K562 (cell line): ENCODE measurements around the gene ABCG2. TPM values are rescaled to one million over a fixed set of nuclear protein-coding genes. Genes with fewer than 3 reads are reported as not detected.

Source experiments
- ATAC-seq: fragments of 200-7000 bp; cut with Tn5 transposase; 3 replicates; pipeline ENCODE4 v1.9.1; 2020; ENCODE audit warnings: moderate library complexity
- BruUV-seq: library from RNA; stranded (reverse); fragments of 400-500 nt; replicated peaks from 2 replicates; lab custom pipeline; 2021; lab: Mats Ljungman, UMichigan
- CTCF ChIA-PET: fragments of 300-600 bp; formaldehyde crosslinking; extraction: SDS; loops from one replicate; lab custom pipeline; 2021; ENCODE audit warnings: low intra/inter-chr PET ratio; lab: Yijun Ruan, JAX
- POLR2A ChIA-PET: fragments of 300-600, 350-650 bp; sonication (Branson Sonifier 250); formaldehyde crosslinking; extraction: SDS; loops from one replicate; lab custom pipeline; 2021; ENCODE audit warnings: antibody characterized with exemption, inconsistent platforms; lab: Yijun Ruan, JAX
- DNase-seq, 4 experiments: peaks; one replicate each; pipeline versions ENCODE4 v3.0.0 to v3.0.0-alpha.2; 2011 to 2018; ENCODE audit warnings: low spot score in 3 of 4, mixed read lengths in 3 of 4; ENCODE audit errors: extremely low read depth in 1 of 4
- FAIRE-seq: peaks from 2 replicates; lab custom pipeline; 2011; peaks lifted over from hg19 to GRCh38; lab: Jason Lieb, UNC
- H2AFZ ChIP-seq: 2 replicates; pipeline ENCODE4 v1.6.0; 2011; ENCODE audit warnings: low read depth, low read length, control low read depth, inconsistent platforms
- H3K27ac ChIP-seq: fragments of 200-600 bp; 3 replicates; pipeline ENCODE4 v1.8.0; 2011; ENCODE audit warnings: low read depth, mild to moderate bottlenecking, control low read depth, inconsistent platforms, low read length, moderate library complexity, mixed read lengths; ENCODE audit errors: extremely low read depth
- H3K27me3 ChIP-seq, 2 experiments: fragments of 300-600 bp in 1 of 2; 2 replicates in 1 of 2; 3 replicates in 1 of 2; pipeline versions ENCODE4 v1.6.0 to v1.8.0; 2011; ENCODE audit warnings: inconsistent platforms in 2 of 2, low read length in 2 of 2, mild to moderate bottlenecking in 1 of 2, mixed read lengths in 1 of 2, moderate library complexity in 1 of 2; ENCODE audit not compliant: control insufficient read depth in 2 of 2, insufficient read depth in 2 of 2
- H3K36me3 ChIP-seq: fragments of 300-600 bp; 3 replicates; pipeline ENCODE4 v1.8.0; 2011; ENCODE audit warnings: mild to moderate bottlenecking, low read length, inconsistent platforms; ENCODE audit not compliant: control insufficient read depth, insufficient read depth
- H3K4me1 ChIP-seq, 2 experiments: fragments of 200-600 bp in 1 of 2; replicated peaks in 1 of 2; 2 replicates in 1 of 2; 3 replicates in 1 of 2; pipeline versions ENCODE4 v1.5.1 to v1.8.0; 2011; ENCODE audit warnings: inconsistent platforms in 2 of 2, low read length in 2 of 2, mild to moderate bottlenecking in 1 of 2, mixed read lengths in 1 of 2, moderate library complexity in 1 of 2; ENCODE audit not compliant: control insufficient read depth in 2 of 2, insufficient read depth in 2 of 2
- H3K4me2 ChIP-seq: 2 replicates; pipeline ENCODE4 v1.6.1; 2011; ENCODE audit warnings: low read length, control low read depth, inconsistent platforms, mixed read lengths; ENCODE audit not compliant: insufficient read depth
- H3K4me3 ChIP-seq: fragments of 200-600 bp; sonication (generic), shearing (Covaris generic); 2 replicates; pipeline ENCODE4 v1.5.1; 2016; ENCODE audit warnings: control low read depth, inconsistent platforms
- H3K79me2 ChIP-seq: fragments of 200-600 bp; 3 replicates; pipeline ENCODE4 v1.8.0; 2011; ENCODE audit warnings: low read length, inconsistent platforms; ENCODE audit not compliant: control insufficient read depth, insufficient read depth
- H3K9ac ChIP-seq, 2 experiments: 2 replicates each; pipeline versions ENCODE4 v1.6.0 to v1.6.1; 2011; ENCODE audit warnings: low read depth in 2 of 2, low read length in 2 of 2, control low read depth in 1 of 2, inconsistent platforms in 1 of 2, mild to moderate bottlenecking in 1 of 2, mixed read lengths in 1 of 2; ENCODE audit not compliant: insufficient read depth in 1 of 2
- H3K9me1 ChIP-seq: one replicate; pipeline ENCODE4 v1.6.0; 2011; ENCODE audit warnings: inconsistent platforms, mild to moderate bottlenecking, low read length, moderate library complexity; ENCODE audit not compliant: control insufficient read depth, insufficient read depth
- H3K9me3 ChIP-seq: replicated peaks from 2 replicates; pipeline ENCODE4 v1.5.1; 2011; ENCODE audit warnings: low read depth, low read length, inconsistent platforms; ENCODE audit not compliant: control insufficient read depth, insufficient read depth
- H4K20me1 ChIP-seq: replicated peaks from 2 replicates; pipeline ENCODE4 v1.6.1; 2011; ENCODE audit warnings: low read length, inconsistent platforms, mixed read lengths; ENCODE audit not compliant: control insufficient read depth, insufficient read depth
- EHMT2 ChIP-seq: fragments of 450-650 bp; IDR thresholded peaks from 2 replicates; pipeline ENCODE4 v1.6.1; 2018; ENCODE audit warnings: antibody characterized with exemption
- HBP1 ChIP-seq: fragments of 450-650 bp; formaldehyde crosslinking; IDR thresholded peaks from 2 replicates; pipeline ENCODE4 v1.4.0; 2022; ENCODE audit warnings: missing genetic modification characterization
- KDM5B ChIP-seq: fragments of 200-600 bp; sonication (generic); IDR thresholded peaks from 2 replicates; pipeline ENCODE4 v1.6.1; 2012; ENCODE audit warnings: low read depth, mild to moderate bottlenecking, moderate library complexity, low read length, control low read depth, inconsistent platforms; ENCODE audit not compliant: insufficient replicate concordance
- MAX ChIP-seq: sonication (generic); formaldehyde crosslinking; IDR thresholded peaks from 2 replicates; pipeline ENCODE4 v1.9.0; 2022; ENCODE audit warnings: mild to moderate bottlenecking, missing genetic modification reagents
- MIER1 ChIP-seq: fragments of 450-650 bp; IDR thresholded peaks from 2 replicates; pipeline ENCODE4 v1.6.1; 2016; ENCODE audit warnings: antibody characterized with exemption, mild to moderate bottlenecking, low read depth
- NCOR1 ChIP-seq: fragments of 450-650 bp; IDR thresholded peaks from 2 replicates; pipeline ENCODE4 v1.6.1; 2016; ENCODE audit warnings: mild to moderate bottlenecking, moderate library complexity
- PTTG1 ChIP-seq: fragments of 450-650 bp; IDR thresholded peaks from 2 replicates; pipeline ENCODE4 v1.6.1; 2016; ENCODE audit warnings: low read depth, mild to moderate bottlenecking, missing genetic modification characterization, missing compliant biosample characterization
- SIN3A ChIP-seq, 2 experiments: fragments of 150-350 bp in 1 of 2; IDR thresholded peaks; 2 replicates each; pipeline ENCODE4 v1.6.1; 2011 to 2016; ENCODE audit warnings: borderline replicate concordance in 2 of 2, low read depth in 2 of 2, low read length in 2 of 2, mild to moderate bottlenecking in 2 of 2, moderate library complexity in 2 of 2; ENCODE audit not compliant: control insufficient read depth in 1 of 2
- SMAD2 ChIP-seq: fragments of 150-350 bp; IDR thresholded peaks from 2 replicates; pipeline ENCODE4 v1.6.1; 2014; ENCODE audit warnings: low read depth, mild to moderate bottlenecking, low read length
- TAL1 ChIP-seq: fragments of 450-650 bp; IDR thresholded peaks from 2 replicates; pipeline ENCODE4 v1.6.1; 2016; ENCODE audit warnings: mild to moderate bottlenecking
- ZNF384 ChIP-seq: IDR thresholded peaks from 2 replicates; pipeline ENCODE4 v1.6.1; 2012; ENCODE audit warnings: low read depth, low read length, improper control_type of control experiment
- ZNF589 ChIP-seq: fragments of 200-800 bp; sonication (Bioruptor generic); IDR thresholded peaks from 2 replicates; pipeline ENCODE4 v1.6.1; 2016; ENCODE audit warnings: low read depth, missing genetic modification characterization, missing compliant biosample characterization
- in situ Hi-C: fragments of 300-500 bp; cut with MboI; formaldehyde crosslinking; loops from 4 replicates; pipeline ENCODE4 v1.15.0; 2018; ENCODE audit warnings: inconsistent platforms, mixed read lengths
- intact Hi-C: fragments of 100-400 bp; cut with micrococcal nuclease; formaldehyde crosslinking; loops from 2 replicates; pipeline ENCODE4 v1.14.2; 2022
- polyA plus RNA-seq, 8 experiments: library from polyadenylated mRNA; depleted of rRNA in 4 of 8; stranded (reverse) in 5 of 8; unstranded in 3 of 8; fragments of >200 nt; fragmentation: Nextera tagmentation in 2 of 8; fragmentation: Illumina TruSeq in 1 of 8; extraction: Ambion mirVana in 2 of 8; extraction: Trizol in 1 of 8; gene quantifications; 2 replicates each; pipeline versions ENCODE4 v1.2.1 to v1.2.3, GENCODE V29; 2011 to 2014; ENCODE audit warnings: inconsistent platforms in 1 of 8, missing spikeins in 1 of 8
- total RNA-seq, 7 experiments: library from RNA; depleted of rRNA in 6 of 7; stranded (reverse); fragments of >200 nt in 6 of 7; fragmentation: Illumina TruSeq in 2 of 7; extraction: Trizol in 2 of 7; gene quantifications; 2 replicates each; pipeline versions ENCODE4 v1.2.1 to v1.2.3, GENCODE V29; 2011 to 2021; ENCODE audit warnings: low replicate concordance in 1 of 7
- TF ChIP-seq, protein P1 (sequence below): sonication (generic); formaldehyde crosslinking; IDR thresholded peaks from 2 replicates; pipeline ENCODE4 v1.8.1; 2023; ENCODE audit warnings: mild to moderate bottlenecking, missing genetic modification reagents

ABCG2 gene
- total and polyA plus RNA-seq, 9 of the 15 experiments (the other 6 are each of a cell fraction or from before 2014, with no cell fraction given), result 0.01 to 0.36 (median 0.11) TPM; not detected in 4

DNA sequence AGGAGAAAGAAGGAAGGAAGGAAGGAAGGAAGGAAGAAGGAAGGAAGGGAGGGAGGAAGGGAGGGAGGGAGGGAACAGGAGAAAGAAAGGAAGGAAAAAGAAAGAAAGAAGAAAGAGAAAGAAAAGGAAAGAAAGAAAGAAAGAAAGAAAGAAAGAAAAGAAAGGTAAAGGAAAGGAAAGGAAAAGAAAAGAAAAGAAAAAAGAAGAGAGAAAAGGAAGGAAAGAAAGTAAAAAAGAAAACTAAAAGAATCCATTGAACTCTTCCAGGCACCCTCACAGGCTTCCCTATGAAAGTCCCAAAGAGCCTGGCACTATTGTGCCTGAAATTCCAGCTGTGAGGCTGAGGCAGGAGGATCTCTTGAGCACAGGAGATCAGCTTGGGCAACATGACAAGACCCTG is 11.5 kb downstream of the ABCG2 start:
- intact Hi-C loops (no loop called here), in situ Hi-C loops (no loop called here)
- Histone ChIP-seq H3K4me3 (no peak overlapping the region), H3K36me3 (no peaks in the 10 kb centered on the region), H3K9ac (no peak overlapping the region), H3K9me1 (no peaks in the 10 kb centered on the region), H4K20me1 (no peaks in the 10 kb centered on the region), H3K79me2 (no peaks in the 10 kb centered on the region), H2AFZ (no peak overlapping the region), H3K9me3 (no peaks in the 10 kb centered on the region), H3K27me3 (peaks cover 0 to 10% of the 10 kb centered on the region in 2 experiments; a peak in 2 of 5 replicates), H3K4me2 (no peak overlapping the region), H3K4me1 (no peaks in the 10 kb centered on the region), H3K27ac (no peak overlapping the region)
- ChIA-PET CTCF (no interaction called here), POLR2A (no interaction called here)
- no peak for DNase-seq
- no TSS peak for BruUV-seq
- FAIRE-seq, result no peak
- TF ChIP-seq SMAD2 (no peak), ZNF589 (CRISPR knock-in tag) (no peak), KDM5B (no peak), MIER1 (no peak), HBP1 (CRISPR knock-in tag) (no peak), SIN3A (IDR thresholded peaks at IDR 0.05; ENCODE audit: borderline replicate concordance in 2 of 2, control insufficient read depth in 1 of 2, low read depth in 2 of 2, low read length in 2 of 2) (no peak), NCOR1 (no peak), PTTG1 (tag) (no peak), EHMT2 (no peak), MAX (CRISPR knock-in tag) (no peak), ZNF384 (no peak), TAL1 (no peak)
- TF ChIP-seq, protein P1, sequence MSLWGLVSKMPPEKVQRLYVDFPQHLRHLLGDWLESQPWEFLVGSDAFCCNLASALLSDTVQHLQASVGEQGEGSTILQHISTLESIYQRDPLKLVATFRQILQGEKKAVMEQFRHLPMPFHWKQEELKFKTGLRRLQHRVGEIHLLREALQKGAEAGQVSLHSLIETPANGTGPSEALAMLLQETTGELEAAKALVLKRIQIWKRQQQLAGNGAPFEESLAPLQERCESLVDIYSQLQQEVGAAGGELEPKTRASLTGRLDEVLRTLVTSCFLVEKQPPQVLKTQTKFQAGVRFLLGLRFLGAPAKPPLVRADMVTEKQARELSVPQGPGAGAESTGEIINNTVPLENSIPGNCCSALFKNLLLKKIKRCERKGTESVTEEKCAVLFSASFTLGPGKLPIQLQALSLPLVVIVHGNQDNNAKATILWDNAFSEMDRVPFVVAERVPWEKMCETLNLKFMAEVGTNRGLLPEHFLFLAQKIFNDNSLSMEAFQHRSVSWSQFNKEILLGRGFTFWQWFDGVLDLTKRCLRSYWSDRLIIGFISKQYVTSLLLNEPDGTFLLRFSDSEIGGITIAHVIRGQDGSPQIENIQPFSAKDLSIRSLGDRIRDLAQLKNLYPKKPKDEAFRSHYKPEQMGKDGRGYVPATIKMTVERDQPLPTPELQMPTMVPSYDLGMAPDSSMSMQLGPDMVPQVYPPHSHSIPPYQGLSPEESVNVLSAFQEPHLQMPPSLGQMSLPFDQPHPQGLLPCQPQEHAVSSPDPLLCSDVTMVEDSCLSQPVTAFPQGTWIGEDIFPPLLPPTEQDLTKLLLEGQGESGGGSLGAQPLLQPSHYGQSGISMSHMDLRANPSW (CRISPR knock-in tag), result no peak
- no peak for ATAC-seq
